Neural progenitor cell (in vitro differentiated cells): ENCODE data around the gene PSD2.

ENCODE experiments used
- CTCF ChIP-seq: fragments of 200-600 bp; sonication (generic); IDR thresholded peaks from 2 replicates; pipeline ENCODE4 v1.5.1; 2017; ENCODE audit warnings: antibody characterized with exemption, mild to moderate bottlenecking
- EZH2 ChIP-seq: fragments of 200-600 bp; sonication (generic); IDR thresholded peaks from 2 replicates; pipeline ENCODE4 v1.6.1; 2017; ENCODE audit warnings: antibody characterized with exemption, mild to moderate bottlenecking, moderate library complexity

- TF ChIP-seq CTCF (no peak), EZH2 (no peak)
These were observed 54.9 kb downstream of the PSD2 start for GRCh38 chr5:139850423-139851016.
